Nucleus accumbens (tissue), 56 donors: ENCODE data around the gene PTGDS.

Experiments used
- DNase-seq, 56 donors: peaks; one replicate each; lab custom pipeline; 2025; lab: John Stamatoyannopoulos, UW

The PTGDS gene

GRCh38 chr9:136956604-136957003, 20.7 kb upstream of the PTGDS start:
- DNase-seq = no peak

- no peak for DNase-seq
These were observed 19.8 kb upstream of the PTGDS start for GRCh38 chr9:136957461-136957860.

- no peak for DNase-seq
These were observed 19.4 kb upstream of the PTGDS start for GRCh38 chr9:136957901-136958300.

- no peak for DNase-seq
These were observed 18.8 kb upstream of the PTGDS start for GRCh38 chr9:136958473-136958872.

- DNase-seq = no peak
These were observed 18.1 kb upstream of the PTGDS start for GRCh38 chr9:136958898-136959850.

GRCh38 chr9:136960212-136960937, 16.9 kb upstream of the PTGDS start:
- DNase-seq = no peak

GRCh38 chr9:136960938-136961275, 16.4 kb upstream of the PTGDS start:
- no peak for DNase-seq

- peak in 25 of 56 donors; percentile 11 to 67 (median 35) for DNase-seq
These were observed 15.8 kb upstream of the PTGDS start for GRCh38 chr9:136961279-136962065.

- DNase-seq = no peak
These were observed 15.1 kb upstream of the PTGDS start for GRCh38 chr9:136962163-136962562.

GRCh38 chr9:136962701-136963248, 14.5 kb upstream of the PTGDS start:
- DNase-seq = no peak

GRCh38 chr9:136963341-136963740, 14.0 kb upstream of the PTGDS start:
- DNase-seq = peak in 6 of 56 donors; percentile 18 to 69 (median 24)

- no peak for DNase-seq
These were observed 13.6 kb upstream of the PTGDS start for GRCh38 chr9:136963751-136964150.

- DNase-seq = no peak
These were observed 13.1 kb upstream of the PTGDS start for GRCh38 chr9:136964171-136964689.

GRCh38 chr9:136964833-136965422, 12.4 kb upstream of the PTGDS start:
- no peak for DNase-seq

GRCh38 chr9:136965771-136966484, 11.4 kb upstream of the PTGDS start:
- peak in 53 of 56 donors; percentile 16 to 91 (median 67) for DNase-seq

- no peak for DNase-seq
These were observed 8.8 kb upstream of the PTGDS start for GRCh38 chr9:136968333-136969127.

- no peak for DNase-seq
These were observed 8.2 kb upstream of the PTGDS start for GRCh38 chr9:136969150-136969549.

- DNase-seq = no peak
These were observed 7.5 kb upstream of the PTGDS start for GRCh38 chr9:136969774-136970173.
